Esophagus muscularis mucosa (tissue), 4 donors: ENCODE data around the gene CRX. TPM values are rescaled to one million over a fixed set of nuclear protein-coding genes. Genes with fewer than 3 reads are reported as not detected.
A peak's percentile ranks its signal among the peaks of the same experiment; 100 is the strongest.
"Not testable (repeated sequence)": the region's sequence is repeated elsewhere in the genome, so short reads cannot be mapped to it uniquely, and the experiment has no call there.

Source experiments
- DNase-seq: peaks from one replicate; pipeline ENCODE4 v3.0.0-alpha.2; 2017; ENCODE audit errors: extremely low spot score
- H3K27ac ChIP-seq, 4 donors: fragments of 200-600 bp; sonication (generic); replicated peaks in 1 of 4; 1 replicate in 3 of 4; 2 replicates in 1 of 4; pipeline ENCODE4 v1.5.1; 2016 to 2019; ENCODE audit warnings: mild to moderate bottlenecking in 1 of 4
- H3K27me3 ChIP-seq, 4 donors: fragments of 200-600 bp; sonication (generic); one replicate each; pipeline versions ENCODE4 v1.5.1 to v1.6.0; 2016 to 2019
- H3K36me3 ChIP-seq, 4 donors: fragments of 200-600 bp; sonication (generic); one replicate each; pipeline ENCODE4 v1.5.1; 2016 to 2019
- H3K4me1 ChIP-seq, 4 donors: fragments of 200-600 bp; sonication (generic); one replicate each; pipeline ENCODE4 v1.5.1; 2016 to 2019
- H3K4me3 ChIP-seq, 4 donors: fragments of 200-600 bp; sonication (generic); 1 replicate in 2 of 4; 2 replicates in 2 of 4; pipeline ENCODE4 v1.5.1; 2016 to 2019; ENCODE audit warnings: mild to moderate bottlenecking in 4 of 4, moderate library complexity in 1 of 4
- H3K9me3 ChIP-seq, 4 donors: fragments of 200-600 bp; sonication (generic); 1 replicate in 3 of 4; 2 replicates in 1 of 4; pipeline ENCODE4 v1.5.1; 2016 to 2019
- CTCF ChIP-seq, 3 experiments: fragments of 200-600 bp in 2 of 3; fragments of 450-650 bp in 1 of 3; sonication (generic) in 2 of 3; IDR thresholded peaks; one replicate each; pipeline ENCODE4 v1.5.1; 2017 to 2019; ENCODE audit warnings: antibody characterized with exemption in 3 of 3, mild to moderate bottlenecking in 2 of 3, moderate library complexity in 1 of 3
- EP300 ChIP-seq: sonication (generic); formaldehyde crosslinking; IDR thresholded peaks from one replicate; pipeline ENCODE4 v1.6.1; 2017; ENCODE audit warnings: antibody characterized with exemption
- POLR2A ChIP-seq: fragments of 450-650 bp; IDR thresholded peaks from one replicate; pipeline ENCODE4 v1.6.1; 2017; ENCODE audit warnings: antibody characterized with exemption, moderate library complexity, mild to moderate bottlenecking, low read depth
- POLR2AphosphoS5 ChIP-seq, 2 donors: sonication (generic); formaldehyde crosslinking; IDR thresholded peaks; one replicate each; pipeline ENCODE4 v1.6.1; 2017; ENCODE audit warnings: antibody characterized with exemption in 2 of 2
- WGBS: methylation state at CpG from one replicate; pipeline ENCODE4 v1.1.5; 2018; 5-methylcytosine and 5-hydroxymethylcytosine counted together
- intact Hi-C: fragments of 100-400 bp; cut with DNase I; formaldehyde crosslinking; loops from one replicate; pipeline ENCODE4 v1.15.1; 2023
- total RNA-seq, 4 donors: library from RNA; depleted of rRNA; stranded (reverse); fragments of >200 nt; gene quantifications; one replicate each; pipeline versions ENCODE4 v1.1.0 to v1.2.1, GENCODE V29; 2016

CRX gene
- total RNA-seq, 4 donors from 2014 or later, result not detected

GRCh38 chr19:47861630-47862029 is 39.9 kb downstream of the CRX start:
- intact Hi-C loops, result no loop called here
- H3K27ac ChIP-seq, result no peak overlapping the region
- no peaks in the 10 kb centered on the region for H3K36me3 ChIP-seq
- DNase-seq, result no peak
- TF ChIP-seq POLR2A, result no peak
- TF ChIP-seq POLR2AphosphoS5 (IDR thresholded peaks at IDR 0.05), result no peak
- no peak for TF ChIP-seq CTCF (IDR thresholded peaks at IDR 0.05)
- no peak for TF ChIP-seq EP300
- no peak overlapping the region for H3K4me3 ChIP-seq
- peaks cover 0 to 47% (median 0%) of the 10 kb centered on the region in 4 donors for H3K27me3 ChIP-seq
- peaks cover 0 to 5% (median 0%) of the 10 kb centered on the region in 4 donors for H3K9me3 ChIP-seq
- peaks cover 0 to 3% (median 0%) of the 10 kb centered on the region in 4 donors for H3K4me1 ChIP-seq
- 88% methylated on average over 5 of the region's 5 CpGs for WGBS

- peaks cover 0 to 3% (median 0%) of the 10 kb centered on the region in 4 donors for H3K4me1 ChIP-seq
- peaks cover 0 to 5% (median 0%) of the 10 kb centered on the region in 4 donors for H3K9me3 ChIP-seq
- no peaks in the 10 kb centered on the region for H3K36me3 ChIP-seq
- TF ChIP-seq CTCF (IDR thresholded peaks at IDR 0.05) (peak; percentile 89 to 95 (median 91)), EP300 (no peak), POLR2A (no peak), POLR2AphosphoS5 (IDR thresholded peaks at IDR 0.05) (no peak)
- H3K4me3 ChIP-seq, result no peak overlapping the region
- intact Hi-C loops, result no loop called here
- DNase-seq, result peak; percentile 95
- WGBS, result 14% methylated on average over 14 of the region's 14 CpGs
- H3K27ac ChIP-seq, result no peak overlapping the region
- H3K27me3 ChIP-seq, result peaks cover 0 to 28% (median 0%) of the 10 kb centered on the region in 4 donors
Observed at GRCh38 chr19:47863514-47863936, 41.8 kb downstream of the CRX start.

- Histone ChIP-seq H3K36me3 (no peaks in the 10 kb centered on the region), H3K9me3 (peaks cover 0 to 5% (median 0%) of the 10 kb centered on the region in 4 donors), H3K4me1 (peaks cover 0 to 3% (median 0%) of the 10 kb centered on the region in 4 donors), H3K27ac (no peak overlapping the region), H3K27me3 (peaks cover 0 to 15% (median 0%) of the 10 kb centered on the region in 4 donors), H3K4me3 (no peak overlapping the region)
- intact Hi-C loops, result no loop called here
- TF ChIP-seq POLR2A (no peak), EP300 (no peak), POLR2AphosphoS5 (IDR thresholded peaks at IDR 0.05) (no peak), CTCF (IDR thresholded peaks at IDR 0.05) (no peak)
- WGBS, result 57% methylated on average over 10 of the region's 10 CpGs
- no peak for DNase-seq
Observed at GRCh38 chr19:47865166-47865565, 43.4 kb downstream of the CRX start.

GRCh38 chr19:47878906-47879305 is 57.2 kb downstream of the CRX start:
- Histone ChIP-seq H3K9me3 (no peaks in the 10 kb centered on the region), H3K36me3 (no peaks in the 10 kb centered on the region), H3K27me3 (peaks cover 0 to 24% (median 0%) of the 10 kb centered on the region in 4 donors), H3K4me1 (no peaks in the 10 kb centered on the region), H3K27ac (no peak overlapping the region), H3K4me3 (no peak overlapping the region)
- TF ChIP-seq POLR2AphosphoS5 (IDR thresholded peaks at IDR 0.05) (no peak), EP300 (no peak)
- no peak for DNase-seq
- intact Hi-C loops, result no loop called here
- WGBS, result 81% methylated on average over 4 of the region's 4 CpGs

GRCh38 chr19:47879385-47879784 is 57.6 kb downstream of the CRX start:
- peaks cover 0 to 22% (median 0%) of the 10 kb centered on the region in 4 donors for H3K27me3 ChIP-seq
- intact Hi-C loops, H3K4me3 ChIP-seq, H3K27ac ChIP-seq, H3K4me1 ChIP-seq, H3K36me3 ChIP-seq, H3K9me3 ChIP-seq, DNase-seq: not testable (repeated sequence)
- WGBS, result 48% methylated on average over 4 of the region's 4 CpGs

GRCh38 chr19:47881757-47882156 is 60.0 kb downstream of the CRX start:
- Histone ChIP-seq H3K27ac (no peak overlapping the region), H3K9me3 (no peaks in the 10 kb centered on the region), H3K36me3 (no peaks in the 10 kb centered on the region), H3K27me3 (peaks cover 0 to 29% (median 0%) of the 10 kb centered on the region in 4 donors), H3K4me1 (no peaks in the 10 kb centered on the region), H3K4me3 (no peak overlapping the region)
- intact Hi-C loops, result no loop called here
- DNase-seq, result no peak
- no peak for TF ChIP-seq CTCF (IDR thresholded peaks at IDR 0.05)
- TF ChIP-seq EP300, result no peak
- no peak for TF ChIP-seq POLR2A
- TF ChIP-seq POLR2AphosphoS5 (IDR thresholded peaks at IDR 0.05), result no peak
- WGBS, result 76% methylated on average over 5 of the region's 5 CpGs
